Activated CD8-positive, alpha-beta memory T cell treated with anti-CD3 and anti-CD28 coated beads for 1 hour (primary cell): ENCODE measurements around the gene TP53I11.

Experiments used
- DNase-seq, 2 donors: peaks; one replicate each; pipeline ENCODE4 v3.0.0-alpha.2; 2020; ENCODE audit warnings: low read depth in 1 of 2; ENCODE audit errors: extremely low read depth in 1 of 2

TP53I11 gene

DNA sequence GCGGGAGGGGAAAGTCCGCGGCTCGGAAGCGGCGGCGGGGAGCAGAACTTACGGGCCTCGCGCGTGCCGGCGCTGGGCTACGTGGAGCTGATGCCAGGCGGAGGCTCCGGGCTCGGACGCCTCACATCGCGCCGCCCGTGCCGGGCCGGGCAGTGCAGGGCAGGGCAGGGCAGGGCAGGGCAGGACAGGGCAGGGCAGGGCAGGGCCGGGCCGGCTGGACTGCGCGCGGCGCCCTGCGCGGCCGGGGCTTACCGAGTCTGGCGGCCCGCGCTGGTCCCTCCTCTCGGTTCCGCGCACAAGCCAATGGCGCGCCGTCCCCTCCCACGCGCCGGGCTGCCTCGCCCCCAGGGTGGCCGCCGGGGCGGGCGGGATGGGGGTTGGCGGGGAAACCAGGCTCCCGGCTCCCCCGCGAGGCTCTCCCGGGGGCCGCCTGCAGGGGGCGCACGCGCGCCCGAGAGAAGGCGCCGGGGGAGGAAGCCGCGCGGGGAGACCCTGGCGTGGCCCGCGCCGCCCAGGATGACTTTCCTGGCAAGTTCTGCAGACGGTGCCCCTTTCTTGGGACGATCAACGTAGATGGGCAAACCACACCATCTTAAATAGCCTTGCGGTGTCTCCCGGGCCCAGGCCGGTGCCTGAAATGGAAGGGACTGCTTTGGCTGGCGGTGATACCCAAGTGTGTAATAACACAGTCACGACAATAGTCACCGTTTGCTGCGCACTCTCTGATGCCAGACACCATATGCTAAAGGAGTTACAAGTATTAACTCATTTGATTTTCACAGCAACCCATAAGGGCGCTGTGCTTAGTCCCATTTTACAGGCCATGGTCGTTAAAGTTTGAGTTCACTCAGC, at the start of gene TP53I11:
TSS of gene TP53I11 (minus strand) at position 259 of the 852 bp plus-strand sequence. CDS start 12,548 bp downstream, outside the sequence.
- DNase-seq = peak in 1 of 2 donors; percentile 46

DNA sequence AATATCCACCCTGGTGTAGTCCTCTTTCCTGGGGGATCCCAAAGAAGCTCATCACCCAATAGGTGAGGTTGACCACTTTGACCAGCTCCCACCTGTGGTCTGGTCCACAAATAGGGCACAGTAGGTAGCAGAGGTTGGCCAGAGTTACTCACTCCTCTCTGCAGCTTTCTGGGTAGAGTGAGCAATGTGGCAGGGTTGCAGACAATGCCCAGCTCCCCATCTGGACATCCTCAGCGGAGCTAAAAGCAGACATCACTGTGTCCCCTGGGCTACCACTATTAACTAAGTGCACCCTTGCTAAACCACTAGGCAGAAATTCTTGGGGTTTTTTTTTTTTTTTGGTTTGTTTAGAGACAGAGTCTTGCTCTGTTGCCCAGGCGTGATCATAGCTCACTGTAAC, 48.4 kb upstream of the TP53I11 start:
- DNase-seq = no peak

DNA sequence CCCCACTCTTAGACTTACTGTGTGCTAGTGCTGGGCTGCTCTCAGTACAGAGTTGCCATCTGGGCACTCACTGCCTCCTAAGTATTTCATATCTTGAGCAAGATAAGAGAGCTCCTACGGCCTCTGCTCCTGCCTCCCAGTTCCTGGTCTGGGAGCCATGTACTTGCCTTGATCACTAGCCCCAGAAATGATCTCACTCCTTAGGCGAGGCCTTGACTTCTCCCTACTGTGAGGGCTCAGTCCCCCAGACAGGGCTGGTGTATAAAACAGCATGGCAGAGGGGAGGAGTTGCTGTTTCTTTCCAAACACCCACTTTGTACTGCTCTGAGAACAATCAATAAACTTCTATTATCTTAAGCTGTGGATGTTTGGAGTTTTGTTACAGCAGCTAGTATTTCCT, 47.4 kb upstream of the TP53I11 start:
- no peak for DNase-seq

GRCh38 chr11:44997566-44997965, 46.9 kb upstream of the TP53I11 start:
- DNase-seq = no peak

DNA sequence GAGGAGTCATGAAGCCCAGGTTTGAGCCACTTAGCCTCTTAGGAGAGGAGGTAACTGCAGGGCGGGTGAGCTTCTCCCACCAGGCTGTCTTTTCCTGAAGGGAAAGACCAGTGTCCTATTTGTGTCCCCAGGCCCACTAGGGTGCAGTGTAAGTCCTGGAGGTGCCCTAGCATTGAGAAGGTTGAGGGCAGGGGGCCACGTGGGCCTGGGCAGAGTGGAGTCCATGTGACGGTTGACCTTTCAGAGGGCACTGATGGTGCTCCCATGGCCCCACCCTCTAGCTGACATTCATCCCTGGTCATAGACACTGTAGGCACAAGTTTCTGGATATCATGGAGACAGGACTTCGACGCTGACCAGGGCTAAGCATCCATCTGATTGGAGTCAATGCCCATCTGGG, 44.1 kb upstream of the TP53I11 start:
- no peak for DNase-seq

- DNase-seq = no peak
Measured at GRCh38 chr11:44993971-44994704, 43.5 kb upstream of the TP53I11 start.

DNA sequence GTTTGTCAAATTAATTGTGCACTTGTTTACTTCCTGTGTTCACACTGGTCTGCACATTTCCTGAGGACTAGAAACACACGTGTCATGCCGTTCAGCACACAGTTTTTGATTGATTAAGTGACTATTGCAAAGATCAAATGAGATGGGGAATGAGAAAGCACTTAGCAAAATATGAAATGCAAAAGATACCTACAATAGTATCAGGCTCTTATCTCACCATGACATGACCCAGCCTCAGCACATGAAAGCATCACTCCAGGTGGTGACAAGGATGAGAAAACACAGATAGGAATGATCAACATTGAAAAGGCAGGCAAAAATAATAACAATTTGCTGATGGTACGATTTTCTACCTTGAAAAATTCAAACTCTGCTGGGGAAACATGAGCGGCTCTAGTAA, 42.1 kb upstream of the TP53I11 start:
- DNase-seq = no peak

- no peak for DNase-seq
Measured at GRCh38 chr11:44992181-44992582, 41.5 kb upstream of the TP53I11 start.

DNA sequence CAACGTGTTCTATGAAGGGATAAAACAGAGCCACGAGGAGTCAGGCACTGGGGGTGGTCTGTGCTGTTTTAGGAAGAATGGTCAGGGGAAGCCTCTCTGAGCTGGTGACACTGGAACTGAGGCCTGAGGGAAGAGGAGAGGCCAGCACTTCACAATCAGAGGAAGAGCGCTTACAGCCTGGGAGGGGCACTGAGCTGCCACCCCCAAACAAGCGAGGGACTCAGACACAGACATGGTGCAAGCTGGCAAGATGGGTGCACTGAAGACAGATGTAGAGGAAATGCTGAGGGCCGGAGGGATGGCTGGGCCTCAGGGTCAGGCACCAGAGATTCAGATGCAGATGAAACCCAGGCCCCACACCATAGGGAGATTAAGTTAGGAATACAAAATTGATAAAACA, 40.0 kb upstream of the TP53I11 start:
- no peak for DNase-seq

DNA sequence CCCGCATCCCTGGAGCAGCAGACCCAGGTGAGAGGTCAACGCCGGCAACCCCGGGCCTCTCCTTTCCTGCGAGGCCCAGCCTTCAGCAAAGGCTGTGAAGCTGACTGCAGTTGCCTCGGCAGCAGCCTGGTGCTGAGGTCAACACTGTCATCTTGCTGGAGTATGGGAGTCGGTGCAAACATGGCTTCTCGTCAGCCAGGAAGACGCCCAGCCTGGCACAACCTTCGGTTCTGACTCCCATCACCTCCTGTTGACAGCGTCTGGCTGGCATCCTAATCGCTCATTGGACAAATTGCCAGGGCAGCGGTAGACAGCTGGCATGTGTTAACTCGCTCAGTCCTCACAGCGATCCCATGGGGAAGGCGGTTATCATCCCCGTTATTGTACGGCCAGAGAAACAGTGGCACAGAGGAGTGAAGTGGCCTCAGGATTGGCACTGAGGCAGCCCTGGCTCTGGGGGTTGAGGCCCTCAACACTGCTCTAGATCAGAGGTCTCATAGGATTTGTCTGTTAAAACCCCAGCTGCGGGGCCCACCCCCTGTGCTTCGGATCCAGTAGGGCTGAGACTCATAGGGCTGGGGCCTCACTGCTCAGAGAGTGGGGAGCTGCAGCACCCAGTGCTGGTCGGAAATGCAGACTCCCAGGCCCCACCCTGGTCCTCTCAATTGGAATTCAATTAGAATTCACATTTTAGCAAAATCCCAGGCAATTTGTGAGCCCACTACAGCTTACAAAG, 39.3 kb upstream of the TP53I11 start:
- no peak for DNase-seq

- DNase-seq = no peak
Measured at GRCh38 chr11:44988981-44989635, 38.4 kb upstream of the TP53I11 start.

GRCh38 chr11:44988111-44988510, 37.4 kb upstream of the TP53I11 start:
- no peak for DNase-seq

- no peak for DNase-seq
Measured at GRCh38 chr11:44987506-44987905, 36.8 kb upstream of the TP53I11 start.

DNA sequence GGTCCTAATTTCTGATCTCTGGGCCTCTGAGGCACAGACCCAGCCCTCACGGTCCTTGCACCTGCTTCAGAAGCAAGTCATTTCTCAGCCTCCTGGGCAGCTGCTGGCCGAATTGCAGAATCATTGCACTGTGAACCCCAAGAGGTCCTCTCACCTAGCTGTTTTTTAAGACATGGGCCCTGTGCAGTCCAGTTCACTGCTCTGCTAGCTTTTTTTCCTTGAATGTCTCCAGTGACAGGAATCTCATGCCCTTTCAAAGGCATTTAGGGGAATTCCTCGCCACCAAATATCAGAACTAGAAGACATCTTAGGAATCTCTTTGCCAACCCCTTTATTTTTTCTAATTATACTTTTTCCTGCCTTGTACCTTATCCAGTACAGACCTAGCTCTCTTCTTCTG, 35.6 kb upstream of the TP53I11 start:
- DNase-seq = no peak

- DNase-seq = no peak
Measured at GRCh38 chr11:44985721-44986120, 35.0 kb upstream of the TP53I11 start.

- DNase-seq = no peak
Measured at GRCh38 chr11:44983786-44984185, 33.1 kb upstream of the TP53I11 start.

- no peak for DNase-seq
Measured at GRCh38 chr11:44982496-44983062, 31.9 kb upstream of the TP53I11 start.

GRCh38 chr11:44980533-44981427, 30.1 kb upstream of the TP53I11 start:
- DNase-seq = no peak

DNA sequence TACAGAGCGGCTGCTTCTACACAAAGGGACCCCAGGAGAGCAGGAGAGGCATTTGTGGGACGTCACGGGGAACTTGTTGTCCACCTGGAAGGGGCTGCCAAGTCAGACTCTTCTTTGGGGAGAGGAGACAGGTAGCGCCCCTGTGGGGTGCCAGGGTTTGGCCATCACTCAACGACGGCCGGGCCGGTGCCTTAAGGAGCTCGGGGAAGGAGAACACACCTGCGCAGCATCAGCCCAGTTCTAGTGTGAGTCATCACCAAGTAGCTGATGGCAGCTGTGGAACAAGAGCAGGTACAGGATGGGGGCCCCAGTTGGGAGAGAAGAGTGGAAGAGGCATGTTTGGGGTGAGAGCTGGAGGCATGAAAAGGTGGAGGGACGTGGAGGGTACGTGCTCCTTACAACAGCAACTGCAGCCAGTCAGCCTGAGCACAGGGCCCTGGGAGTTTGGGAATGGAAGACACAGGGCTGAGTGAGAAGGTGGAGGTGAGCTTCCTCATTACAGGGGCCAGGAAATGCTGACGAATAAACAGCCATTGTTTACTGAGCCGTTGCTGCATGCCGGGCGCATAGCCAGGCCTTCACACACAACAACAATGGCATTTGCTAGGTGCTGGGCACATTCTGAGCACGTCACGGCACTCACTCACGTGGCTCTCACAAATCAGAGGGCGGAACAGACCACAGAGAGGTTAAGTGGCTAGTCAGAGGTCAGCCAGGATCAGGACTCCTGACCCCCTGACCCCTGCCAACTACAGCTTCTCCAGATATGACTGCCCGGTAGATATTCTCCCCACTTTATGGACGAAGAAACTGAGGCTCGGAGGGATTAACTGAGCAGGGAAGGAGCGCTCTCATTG, 29.1 kb upstream of the TP53I11 start:
- no peak for DNase-seq
